ENCODE data around the gene TTC6. TPM values are rescaled to one million over a fixed set of nuclear protein-coding genes. Genes with fewer than 3 reads are reported as not detected.

TTC6 gene
- total and polyA plus RNA-seq, 5 donors, result not detected

GRCh38 chr14:37643701-37644100, 48.3 kb downstream of the TTC6 start:
- Histone ChIP-seq H3K4me3 (ENCODE audit: low read length) (no peak overlapping the region), H3K9me3 (ENCODE audit: control insufficient read depth, low read length) (no peaks in the 10 kb centered on the region), H3K4me1 (ENCODE audit: control insufficient read depth, insufficient read depth, low read length) (no peaks in the 10 kb centered on the region), H3K27me3 (ENCODE audit: control insufficient read depth, insufficient read depth) (no peaks in the 10 kb centered on the region), H3K27ac (ENCODE audit: low read length) (no peak overlapping the region)
- DNase-seq (no peak), ATAC-seq (no peak)
- intact Hi-C loops (cut with DNase I), result no loop called here
- 64% methylated on average over 4 of the region's 4 CpGs for WGBS

Other genes starting within 250 kb of the TTC6 start
- not detected for gene FOXA1, start 380 bp upstream of the TTC6 start, total RNA-seq
- gene FOXA1, start 380 bp upstream of the TTC6 start, polyA plus RNA-seq, result not detected